GM19239 (cell line): ENCODE measurements around the gene DNAJB6.

Experiments
- DNase-seq: peaks from one replicate; pipeline ENCODE4 v3.0.0; 2011; ENCODE audit warnings: low spot score; ENCODE audit not compliant: insufficient read length
- FAIRE-seq: peaks from 2 replicates; lab custom pipeline; 2011; peaks lifted over from hg19 to GRCh38; lab: Jason Lieb, UNC

Gene DNAJB6

DNA sequence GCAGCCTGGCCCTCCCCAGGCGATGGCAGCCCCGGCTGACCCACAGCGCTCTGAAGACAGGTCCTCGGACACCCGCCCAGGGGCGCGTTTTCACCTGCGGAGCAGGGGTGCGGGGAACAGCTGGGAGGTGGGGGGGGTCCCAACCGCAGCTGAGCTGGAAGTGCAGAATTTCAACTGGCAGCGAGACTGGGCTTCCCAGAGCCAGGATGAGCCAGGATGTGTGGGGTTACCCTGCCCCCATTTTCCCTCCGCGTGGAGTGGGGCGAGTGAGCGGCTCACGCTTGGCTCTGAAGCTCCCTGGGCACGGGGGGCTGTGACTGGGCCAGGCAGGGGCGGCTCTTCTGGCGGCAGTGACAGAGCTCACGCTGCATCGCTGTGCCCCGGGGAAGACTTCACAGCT lies 70.2 kb downstream of the DNAJB6 start:
- FAIRE-seq, result no peak
- DNase-seq, result no peak

DNA sequence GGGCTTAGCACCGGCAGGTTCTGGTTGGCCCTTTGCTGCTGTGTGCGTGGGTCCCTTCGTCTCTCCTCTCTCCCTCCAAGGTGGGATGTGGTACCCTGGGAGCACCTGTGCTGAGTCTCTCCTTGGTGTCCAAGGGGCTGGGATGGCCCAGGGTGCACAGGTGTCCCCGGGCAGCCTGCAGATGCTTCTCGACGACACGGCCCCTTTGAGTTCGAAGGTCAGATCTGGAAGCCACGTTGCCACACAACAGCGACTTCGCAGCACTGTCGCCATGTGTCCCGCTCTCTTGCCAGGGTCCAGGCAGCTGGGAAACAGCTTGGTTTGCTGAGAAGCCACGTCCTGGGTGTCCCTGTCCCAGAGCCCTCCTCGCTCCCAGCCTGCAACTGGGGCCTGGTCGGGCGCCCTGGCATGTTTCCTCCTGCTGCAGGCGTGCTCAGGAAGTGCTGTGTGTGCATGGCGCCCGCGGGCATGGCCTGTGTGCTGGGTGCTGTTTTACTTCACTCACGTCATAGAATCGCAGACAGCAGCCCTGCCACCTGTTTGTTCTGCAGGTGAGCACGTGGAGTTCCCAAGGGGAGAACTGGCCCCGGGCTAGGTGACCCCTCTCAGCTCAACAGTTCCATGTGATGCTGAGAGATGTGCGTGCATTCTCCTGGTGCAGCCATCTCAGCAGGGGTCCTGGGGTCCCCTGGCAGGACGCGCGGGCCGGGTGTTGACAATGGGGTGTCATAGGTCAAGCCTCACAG lies 70.9 kb downstream of the DNAJB6 start:
- DNase-seq (no peak), FAIRE-seq (no peak)

DNA sequence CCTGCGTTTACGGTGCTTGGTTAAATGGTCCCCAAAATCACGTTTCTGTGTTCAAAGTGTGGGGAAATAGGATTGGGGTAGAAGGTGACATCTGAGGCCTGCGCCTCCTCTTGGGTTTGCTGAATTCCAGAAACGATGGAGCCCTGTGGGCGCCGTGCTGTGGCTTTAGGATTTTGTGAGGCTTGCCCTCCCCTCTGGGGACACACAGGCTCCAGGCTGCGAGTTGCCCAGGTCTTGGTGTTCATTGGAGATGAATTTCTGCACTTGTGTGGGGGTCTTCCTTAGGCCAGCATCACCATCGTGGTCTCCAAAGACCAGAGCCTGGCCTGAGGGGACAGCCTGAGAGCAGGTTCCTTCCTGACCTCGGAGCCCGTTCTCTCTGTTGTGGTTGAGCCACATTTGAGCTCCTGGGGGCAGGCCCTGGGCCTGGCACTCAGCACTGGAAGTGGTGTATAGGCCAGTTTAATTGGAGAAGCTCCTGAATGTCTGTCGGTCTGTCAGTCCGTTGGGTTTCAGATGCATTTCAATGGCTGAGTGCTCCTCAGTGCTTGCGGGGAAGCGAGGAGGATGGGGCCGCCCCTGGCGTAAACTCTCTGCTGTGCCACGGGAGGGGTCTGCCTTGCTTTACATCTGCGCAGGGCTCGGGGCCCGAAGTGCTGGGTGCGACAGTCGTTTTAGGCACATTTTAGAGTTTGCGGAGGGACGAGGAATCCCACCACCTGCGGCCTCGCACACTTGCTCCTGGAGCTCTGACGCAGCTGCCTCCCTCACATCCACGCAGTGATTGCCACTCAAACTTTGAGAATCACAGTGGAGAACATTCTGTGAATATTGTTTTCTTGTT lies 71.7 kb downstream of the DNAJB6 start:
- no peak for DNase-seq
- no peak for FAIRE-seq

DNA sequence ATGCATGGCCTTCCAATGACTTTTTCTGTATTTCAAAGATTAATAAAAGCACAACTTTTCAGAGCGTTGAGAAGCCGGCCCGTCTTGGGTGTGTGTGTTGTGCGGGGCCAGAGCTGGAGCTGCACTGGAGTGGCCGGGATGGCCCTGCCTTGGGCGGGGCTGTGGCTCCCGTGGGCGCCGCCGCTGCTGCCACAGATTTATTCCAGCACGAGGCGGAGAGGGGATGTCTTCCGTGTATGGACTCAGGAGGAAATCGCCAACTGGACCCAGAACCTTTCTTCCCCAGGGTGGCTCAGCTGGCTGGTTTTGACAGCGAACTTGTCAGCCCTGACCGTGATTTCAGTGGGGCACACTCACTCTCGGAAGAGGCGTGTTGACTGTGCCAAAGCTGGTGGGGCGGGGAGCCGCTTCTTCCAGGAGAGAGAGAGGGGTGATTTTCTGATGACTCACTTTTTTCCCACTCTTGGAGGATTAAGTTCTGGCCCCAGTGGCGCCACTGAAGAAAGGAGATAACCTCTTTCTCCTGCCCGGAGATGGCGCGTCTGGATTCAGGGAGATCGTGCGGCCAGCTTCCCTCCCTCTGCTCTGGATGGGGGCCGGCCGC lies 72.4 kb downstream of the DNAJB6 start:
- DNase-seq (no peak), FAIRE-seq (no peak)

DNA sequence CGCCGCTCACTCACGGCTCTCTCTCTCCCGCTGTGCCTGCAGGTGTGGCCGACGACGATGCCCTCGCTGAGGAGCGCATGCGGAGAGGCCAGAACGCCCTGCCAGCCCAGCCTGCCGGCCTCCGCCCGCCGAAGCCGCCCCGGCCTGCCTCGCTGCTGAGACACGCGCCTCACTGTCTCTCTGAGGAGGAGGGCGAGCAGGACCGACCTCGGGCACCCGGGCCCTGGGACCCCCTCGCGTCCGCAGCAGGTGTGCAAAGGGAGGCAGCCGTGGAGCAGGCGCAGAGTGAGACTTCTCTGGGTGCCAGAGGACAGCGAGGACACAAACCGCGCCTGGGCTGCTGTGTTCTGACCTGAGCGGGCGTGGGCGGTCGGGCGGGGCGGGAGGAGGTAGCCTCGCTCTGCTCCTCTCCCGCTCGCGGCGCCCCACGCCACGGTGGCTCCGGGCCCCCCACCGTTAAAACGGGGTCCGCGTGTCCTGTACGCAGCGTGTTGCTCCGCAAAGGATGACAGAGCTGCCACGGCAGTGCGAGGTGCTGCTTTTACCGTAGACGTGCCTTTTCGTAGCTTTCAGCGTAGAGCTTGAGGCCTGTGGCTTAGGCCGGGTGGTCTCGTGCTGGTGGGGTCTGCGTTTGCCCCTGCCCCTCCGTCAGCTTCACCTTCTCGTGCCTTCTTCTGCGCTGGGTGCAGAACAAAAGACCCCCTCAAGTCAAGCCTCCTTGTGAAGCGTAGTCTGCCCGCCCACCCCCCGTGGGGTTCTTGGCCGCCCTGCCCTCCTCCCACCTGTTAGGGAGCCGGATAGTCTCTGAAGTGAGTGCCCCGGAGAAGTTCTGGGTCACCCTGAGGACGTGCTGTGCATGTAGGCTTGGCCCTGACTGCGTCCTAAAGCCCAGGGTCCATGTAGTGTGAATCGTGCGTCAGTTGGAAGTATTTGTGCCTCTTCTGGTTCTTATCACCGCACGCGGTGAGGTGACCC lies 73.2 kb downstream of the DNAJB6 start:
- no peak for FAIRE-seq

DNA sequence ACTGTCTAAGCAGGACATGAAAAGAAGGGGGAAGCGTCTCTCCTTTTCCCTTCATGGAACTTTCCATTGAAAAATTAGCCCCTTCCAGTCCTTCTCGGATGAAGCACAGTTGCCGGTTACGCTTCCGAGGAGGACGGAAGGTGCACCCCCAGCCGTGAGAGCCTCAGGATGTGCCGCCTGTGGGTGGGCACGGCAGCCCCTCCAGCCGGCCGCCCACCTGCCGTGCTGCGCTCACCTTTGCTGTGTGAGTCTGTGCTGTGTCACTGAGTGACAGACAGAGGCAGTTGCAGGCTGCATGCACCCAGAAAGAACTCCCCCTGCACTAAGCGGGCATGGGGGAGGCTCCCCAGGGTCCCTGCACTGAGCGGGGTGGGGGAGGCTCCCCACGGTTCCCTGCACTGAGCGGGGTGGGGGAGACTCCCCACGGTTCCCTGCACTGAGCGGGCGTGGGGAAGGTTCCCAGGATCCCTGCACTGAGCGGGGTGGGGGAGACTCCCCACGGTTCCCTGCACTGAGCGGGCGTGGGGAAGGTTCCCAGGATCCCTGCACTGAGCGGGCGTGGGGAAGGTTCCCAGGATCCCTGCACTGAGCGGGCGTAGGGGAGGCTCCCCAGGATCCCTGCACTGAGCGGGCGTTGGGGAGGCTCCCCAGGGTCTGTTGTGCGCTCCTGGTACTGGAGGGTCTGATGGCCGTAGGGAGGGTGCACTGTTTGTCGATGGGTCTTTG lies 74.2 kb downstream of the DNAJB6 start:
- FAIRE-seq, result no peak

More for the DNA sequence above, 73.2 kb downstream of the DNAJB6 start:
- DNase-seq, result no peak

DNA sequence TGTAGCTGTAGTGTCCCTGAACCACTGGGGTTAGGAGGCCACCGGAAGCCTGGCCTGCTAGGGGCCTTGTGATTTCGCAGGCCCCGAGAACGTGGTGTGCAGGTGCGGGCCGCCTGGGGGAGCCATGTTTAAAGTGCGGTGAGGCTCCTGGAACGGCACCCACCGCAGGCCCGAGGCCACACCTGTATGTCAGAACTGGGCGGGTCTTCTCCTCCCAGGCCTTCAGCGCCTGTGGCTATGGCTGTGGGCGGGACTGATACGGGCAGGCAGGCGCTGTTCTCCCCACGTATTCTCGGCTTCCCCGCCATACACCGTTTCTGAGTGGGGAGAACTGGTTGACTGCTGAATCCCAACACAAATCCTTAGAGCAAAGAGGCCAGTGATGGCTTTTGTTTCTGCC lies 74.8 kb downstream of the DNAJB6 start:
- DNase-seq (no peak), FAIRE-seq (no peak)

More for the DNA sequence above, 74.2 kb downstream of the DNAJB6 start:
- no peak for DNase-seq

DNA sequence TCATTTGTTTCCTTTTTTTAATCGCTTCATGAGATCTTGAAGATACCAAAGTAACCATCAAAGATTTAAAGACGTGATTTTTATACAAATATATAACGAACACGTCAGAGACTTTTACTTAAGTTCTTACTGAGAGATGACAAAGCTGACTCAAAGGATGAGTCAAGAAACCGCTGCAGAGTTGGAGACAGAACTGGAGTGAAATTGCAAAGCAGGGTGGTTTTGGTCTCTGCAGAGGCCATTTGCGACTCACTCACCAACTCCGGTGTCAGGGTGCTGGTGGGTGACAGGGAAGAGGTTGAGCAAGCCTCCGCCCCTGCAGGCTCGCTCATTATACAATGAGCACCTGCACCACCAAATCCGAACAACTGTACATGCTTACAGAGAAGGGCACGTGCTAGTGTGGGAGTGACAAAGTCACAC lies 75.2 kb downstream of the DNAJB6 start:
- DNase-seq, result no peak
- no peak for FAIRE-seq

DNA sequence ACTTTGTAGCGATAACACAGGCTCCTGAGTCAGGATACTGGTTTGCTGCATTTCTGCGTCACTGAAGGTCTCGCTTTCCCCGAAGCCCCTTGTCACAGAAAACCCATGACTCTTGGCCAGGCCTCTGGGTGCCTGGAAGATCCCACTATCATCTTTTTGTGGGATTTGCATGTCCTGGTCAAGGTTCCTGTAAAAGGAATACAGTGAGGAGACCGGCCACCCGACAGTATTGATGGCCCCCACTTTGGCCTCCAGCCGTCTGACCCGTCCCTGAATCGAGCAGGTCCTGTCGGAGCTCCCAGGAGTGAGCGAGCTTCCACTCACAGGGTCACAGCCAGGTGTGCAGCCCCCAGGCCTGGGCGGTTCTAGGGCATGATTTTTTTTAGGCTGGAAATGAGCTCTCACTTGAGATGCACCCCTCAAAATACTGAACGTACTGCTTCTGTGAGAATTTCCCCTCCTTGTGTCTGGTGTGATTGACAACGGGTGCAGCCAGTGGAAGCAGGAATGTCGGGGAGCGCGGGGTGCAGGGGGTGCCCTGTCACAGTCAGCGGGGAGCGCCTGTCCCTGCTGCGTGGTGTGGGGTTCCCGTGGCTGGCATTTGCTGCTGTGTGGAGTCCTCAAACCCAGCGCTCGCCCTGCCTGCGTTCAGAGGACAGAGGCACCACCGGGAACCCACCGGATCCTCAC lies 75.8 kb downstream of the DNAJB6 start:
- no peak for DNase-seq
- FAIRE-seq, result no peak

DNA sequence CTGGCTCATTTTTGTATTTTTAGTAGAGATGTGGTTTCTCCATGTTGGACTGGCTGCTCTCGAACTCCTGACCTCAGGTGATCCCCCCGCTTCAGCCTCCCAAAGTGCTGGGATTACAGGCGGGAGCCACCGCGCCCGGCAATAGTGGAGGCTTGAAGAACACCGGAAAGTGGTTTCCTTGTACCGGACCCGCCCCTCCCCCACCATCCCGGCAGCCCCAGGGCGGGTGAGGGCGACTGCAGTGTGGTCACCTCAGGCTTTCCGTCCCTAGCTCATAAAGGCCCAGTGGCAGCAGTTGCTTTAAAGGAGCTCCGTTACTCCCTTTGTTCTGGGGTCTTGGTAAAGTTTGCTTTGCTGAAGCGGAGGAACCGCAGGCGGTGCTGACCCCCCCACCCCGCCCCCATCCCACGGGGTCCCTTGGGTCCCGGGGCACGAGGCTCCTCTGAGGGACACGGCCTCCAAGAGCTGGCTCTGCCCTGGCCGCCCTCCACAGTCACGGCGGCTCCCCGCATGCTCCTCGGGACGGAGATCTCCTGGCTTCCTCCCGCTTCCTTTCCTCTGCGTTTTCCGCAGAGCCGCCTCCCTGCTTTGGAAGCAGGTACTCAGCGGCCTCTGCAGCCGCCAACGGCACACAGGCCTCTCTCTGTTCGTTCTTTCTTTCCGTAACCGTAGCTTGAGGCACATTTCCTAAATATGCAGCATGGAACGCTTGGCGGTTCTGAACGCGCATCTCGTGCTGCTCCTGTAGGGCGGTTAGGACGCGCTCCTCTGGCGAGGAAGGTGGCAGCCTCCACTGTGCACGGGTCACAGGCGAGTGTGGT lies 77.3 kb downstream of the DNAJB6 start:
- no peak for FAIRE-seq
- DNase-seq, result no peak

DNA sequence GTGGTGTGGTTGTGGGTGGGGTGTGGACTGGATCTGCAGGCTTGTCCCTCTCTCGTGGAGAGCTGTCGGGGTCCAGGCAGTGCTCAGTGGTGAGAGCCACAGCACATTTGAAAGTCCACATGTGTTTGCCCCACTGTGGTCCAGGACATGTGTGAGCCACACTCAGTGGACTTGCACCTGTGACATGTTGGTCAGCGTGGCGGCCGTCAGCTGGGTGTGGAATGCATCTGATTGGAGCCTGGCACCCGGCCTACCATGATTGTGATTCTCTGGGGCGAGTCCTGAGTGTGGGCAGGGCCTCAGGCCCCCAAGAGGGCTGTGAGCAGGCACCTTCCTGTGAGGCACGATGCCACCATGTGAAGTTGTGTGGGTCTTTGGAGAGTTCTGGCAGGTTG lies 77.9 kb downstream of the DNAJB6 start:
- DNase-seq (no peak), FAIRE-seq (no peak)

DNA sequence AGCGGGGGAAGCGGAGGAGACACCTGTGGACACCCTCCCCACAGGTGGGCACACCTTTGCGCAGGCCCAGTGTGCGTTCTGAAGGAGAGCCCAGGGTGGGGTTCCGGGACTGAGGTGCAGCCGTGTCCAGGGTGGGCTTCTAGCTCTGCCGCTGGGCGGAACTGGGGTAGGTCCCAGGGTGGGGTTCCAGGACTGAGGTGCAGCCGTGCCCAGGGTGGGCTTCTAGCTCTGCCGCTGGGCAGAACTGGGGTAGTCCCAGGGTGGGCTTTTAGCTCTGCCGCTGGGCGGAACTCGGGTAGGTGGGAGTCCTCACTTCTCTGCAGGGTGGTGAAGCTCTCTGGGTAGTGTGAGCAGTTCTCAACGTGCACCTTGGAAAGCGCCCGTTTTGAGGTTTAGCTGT lies 78.7 kb downstream of the DNAJB6 start:
- DNase-seq, result no peak
- no peak for FAIRE-seq

DNA sequence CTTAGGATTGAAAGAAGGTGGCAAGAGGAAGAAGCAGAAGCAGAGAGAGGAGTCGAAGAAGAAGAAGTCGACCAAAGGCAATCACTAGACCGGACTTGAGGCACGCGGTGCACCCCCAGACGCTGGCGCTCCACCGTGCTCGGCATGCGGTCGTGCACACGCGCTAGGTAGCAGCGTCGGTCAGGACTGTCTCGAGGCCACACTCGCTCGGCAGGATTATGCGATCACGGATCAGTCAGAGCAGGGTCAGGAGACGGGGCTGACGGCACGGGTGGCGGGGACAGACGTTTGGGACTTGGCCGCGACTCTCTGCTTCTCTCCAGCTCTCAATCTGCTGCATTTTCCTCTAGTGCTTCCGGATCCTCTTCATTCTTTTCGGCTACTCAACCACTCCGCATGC lies 79.2 kb downstream of the DNAJB6 start:
- no peak for FAIRE-seq
- DNase-seq, result no peak

DNA sequence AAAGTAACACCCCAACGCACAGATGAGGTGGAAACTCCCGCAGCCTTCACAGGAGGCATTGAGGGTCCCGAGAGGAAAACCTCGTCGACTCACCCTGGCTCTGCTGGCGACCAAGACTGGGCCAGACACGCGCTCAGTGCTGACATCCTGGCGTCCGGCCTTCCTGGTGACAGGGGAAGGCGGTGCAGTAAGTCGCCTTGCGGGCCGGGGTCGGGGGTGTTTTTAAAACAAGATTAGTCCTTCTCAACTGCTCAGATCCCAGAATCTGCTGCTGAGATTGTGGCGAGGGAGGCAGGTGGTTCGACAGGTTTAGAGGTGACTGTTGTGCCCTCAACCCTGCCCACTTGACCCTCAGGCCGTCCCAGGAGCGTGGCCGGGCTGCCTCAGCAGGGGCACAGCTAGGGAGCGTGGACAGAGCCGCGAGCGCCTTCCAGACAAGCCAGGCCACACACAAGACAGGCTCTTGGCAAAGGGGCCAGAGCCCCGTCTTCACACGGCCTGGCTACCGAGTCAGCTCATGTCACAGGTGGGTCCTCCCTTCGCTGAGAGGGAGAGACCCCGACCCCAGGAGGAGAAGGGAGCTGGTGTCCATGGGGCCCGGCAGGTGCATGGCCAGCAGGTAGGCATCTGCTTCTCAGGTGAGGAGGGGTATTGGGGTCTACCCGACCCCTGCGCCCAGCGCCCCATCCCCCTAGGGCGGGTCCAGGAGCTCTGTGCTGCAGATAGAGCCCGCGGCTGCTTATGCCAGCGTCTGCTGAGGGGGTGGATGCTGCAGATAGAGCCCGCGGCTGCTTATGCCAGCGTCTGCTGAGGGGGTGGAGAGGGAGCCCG lies 81.6 kb downstream of the DNAJB6 start:
- FAIRE-seq, result no peak

DNA sequence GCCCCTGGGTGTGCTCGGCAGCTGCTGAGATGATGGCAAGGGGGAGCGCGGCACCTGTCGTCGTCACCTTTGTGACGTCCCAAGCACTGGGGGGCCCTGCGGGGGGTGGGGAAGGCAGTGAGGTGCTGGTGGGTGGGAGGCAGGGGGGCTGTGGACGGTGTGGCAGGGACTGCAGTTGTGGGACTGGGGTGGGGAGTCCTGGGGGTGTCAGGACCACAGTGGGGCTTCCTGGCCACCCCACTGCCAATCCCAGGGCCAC lies 82.2 kb downstream of the DNAJB6 start:
- no peak for FAIRE-seq
- no peak for DNase-seq

More for the DNA sequence above, 81.6 kb downstream of the DNAJB6 start:
- no peak for DNase-seq

DNA sequence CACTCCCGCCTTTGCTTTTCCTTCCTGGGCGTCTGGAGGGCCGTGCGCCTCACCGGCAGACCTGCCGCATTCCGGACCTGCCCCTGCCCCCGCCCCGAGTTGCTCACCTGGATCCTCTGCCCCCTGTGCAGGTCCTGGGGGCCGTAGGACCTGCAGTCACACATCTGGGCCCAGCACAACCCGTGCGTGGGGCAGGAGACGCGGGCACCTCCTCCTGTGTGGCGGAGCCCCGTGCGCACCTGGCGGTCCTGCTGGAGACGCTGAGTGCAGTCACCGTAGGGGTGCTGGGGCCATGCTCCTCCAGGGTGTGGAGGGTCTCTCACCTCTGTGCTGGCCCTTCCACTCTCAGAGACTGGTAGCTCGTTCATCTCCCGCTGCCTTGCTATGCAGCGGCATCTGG lies 85.5 kb downstream of the DNAJB6 start:
- no peak for DNase-seq
- FAIRE-seq, result no peak

DNA sequence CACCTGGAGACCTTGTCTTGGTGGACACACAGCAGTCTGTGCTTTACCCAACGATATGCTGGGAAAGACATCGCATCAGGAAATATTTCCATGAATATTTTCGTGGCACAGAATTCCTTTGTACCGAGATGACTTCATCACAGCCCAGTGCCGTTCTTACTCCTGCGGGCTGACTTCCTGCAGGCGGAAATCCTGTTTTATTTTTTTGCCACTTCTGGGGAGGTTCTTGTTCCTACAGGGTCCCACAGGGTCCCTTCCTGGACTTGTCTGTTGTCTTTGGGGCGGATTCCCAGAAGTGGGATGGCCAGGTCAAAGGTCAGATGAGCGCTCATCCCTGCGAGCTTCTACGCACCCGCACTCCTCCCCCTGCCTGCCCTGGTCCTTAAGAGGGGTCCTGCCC lies 86.5 kb downstream of the DNAJB6 start:
- FAIRE-seq (no peak), DNase-seq (no peak)
